GM19238 (cell line): ENCODE results near the gene C1QTNF2.

ENCODE experiments used
- DNase-seq: peaks from one replicate; pipeline ENCODE4 v3.0.0; 2011; ENCODE audit warnings: low spot score; ENCODE audit not compliant: insufficient read length

The C1QTNF2 gene

GRCh38 chr5:160375166-160375565, 4.7 kb upstream of the C1QTNF2 start:
- DNase-seq: no peak

GRCh38 chr5:160371294-160371693, 868 bp upstream of the C1QTNF2 start:
- no peak for DNase-seq

GRCh38 chr5:160370713-160371034, 248 bp upstream of the C1QTNF2 start:
- no peak for DNase-seq

GRCh38 chr5:160367885-160368284, 2.5 kb downstream of the C1QTNF2 start:
- DNase-seq: no peak

- DNase-seq: no peak
These were observed 3.2 kb downstream of the C1QTNF2 start for GRCh38 chr5:160367261-160367660.

GRCh38 chr5:160366230-160366629, 4.2 kb downstream of the C1QTNF2 start:
- DNase-seq: no peak

- DNase-seq: no peak
These were observed 6.6 kb downstream of the C1QTNF2 start for GRCh38 chr5:160363660-160364395.

- DNase-seq: no peak
These were observed 7.2 kb downstream of the C1QTNF2 start for GRCh38 chr5:160363211-160363610.

GRCh38 chr5:160361624-160362228, 8.7 kb downstream of the C1QTNF2 start:
- DNase-seq: no peak

GRCh38 chr5:160360310-160360709, 10.1 kb downstream of the C1QTNF2 start:
- no peak for DNase-seq

GRCh38 chr5:160359816-160360215, 10.6 kb downstream of the C1QTNF2 start:
- no peak for DNase-seq

- no peak for DNase-seq
These were observed 11.2 kb downstream of the C1QTNF2 start for GRCh38 chr5:160359242-160359641.

GRCh38 chr5:160357861-160358411, 12.5 kb downstream of the C1QTNF2 start:
- DNase-seq: no peak

- no peak for DNase-seq
These were observed 13.0 kb downstream of the C1QTNF2 start for GRCh38 chr5:160357394-160357793.

- DNase-seq: no peak
These were observed 13.7 kb downstream of the C1QTNF2 start for GRCh38 chr5:160356550-160357347.

GRCh38 chr5:160354666-160355065, 15.8 kb downstream of the C1QTNF2 start:
- no peak for DNase-seq

- DNase-seq: no peak
These were observed 17.0 kb downstream of the C1QTNF2 start for GRCh38 chr5:160353379-160353778.

- no peak for DNase-seq
These were observed 18.1 kb downstream of the C1QTNF2 start for GRCh38 chr5:160352308-160352707.

- DNase-seq: no peak
These were observed 20.5 kb downstream of the C1QTNF2 start for GRCh38 chr5:160349935-160350303.

- DNase-seq: no peak
These were observed 21.0 kb downstream of the C1QTNF2 start for GRCh38 chr5:160349249-160349934.

GRCh38 chr5:160348080-160348479, 22.3 kb downstream of the C1QTNF2 start:
- no peak for DNase-seq

- no peak for DNase-seq
These were observed 23.0 kb downstream of the C1QTNF2 start for GRCh38 chr5:160347448-160347847.
